ENCODE data around the gene LRIF1.

The LRIF1 gene

GRCh38 chr1:110898734-110899457 is 64.8 kb downstream of the LRIF1 start:
- H3K4me3 ChIP-seq (ENCODE audit: insufficient read depth, low read depth, low read length, poor library complexity, severe bottlenecking): no peak overlapping the region
- no peaks in the 10 kb centered on the region for H3K27me3 ChIP-seq (replicated peaks; ENCODE audit: control insufficient read depth, insufficient read depth, low read length, poor library complexity, severe bottlenecking)
- DNase-seq: no peak
- H3K36me3 ChIP-seq (ENCODE audit: control insufficient read depth, insufficient read depth, low read length): peaks cover 64% of the 10 kb centered on the region
- H3K4me1 ChIP-seq (ENCODE audit: control insufficient read depth, insufficient read depth, low read length, poor library complexity, severe bottlenecking): peaks cover 32% of the 10 kb centered on the region
- H3K27ac ChIP-seq (ENCODE audit: insufficient read depth, low read length, poor library complexity, severe bottlenecking): no peak overlapping the region
- H3K9me3 ChIP-seq (ENCODE audit: control insufficient read depth, low read length): no peaks in the 10 kb centered on the region

GRCh38 chr1:110897681-110898080 is 66.0 kb downstream of the LRIF1 start:
- Histone ChIP-seq H3K27ac (ENCODE audit: insufficient read depth, low read length, poor library complexity, severe bottlenecking) (no peak overlapping the region), H3K36me3 (ENCODE audit: control insufficient read depth, insufficient read depth, low read length) (peaks cover 70% of the 10 kb centered on the region)
- DNase-seq: no peak

More at GRCh38 chr1:110897681-110898080, 66.0 kb downstream of the LRIF1 start:
- Histone ChIP-seq H3K9me3 (ENCODE audit: control insufficient read depth, low read length) (no peaks in the 10 kb centered on the region), H3K27me3 (replicated peaks; ENCODE audit: control insufficient read depth, insufficient read depth, low read length, poor library complexity, severe bottlenecking) (no peaks in the 10 kb centered on the region), H3K4me1 (ENCODE audit: control insufficient read depth, insufficient read depth, low read length, poor library complexity, severe bottlenecking) (peaks cover 36% of the 10 kb centered on the region), H3K4me3 (ENCODE audit: insufficient read depth, low read depth, low read length, poor library complexity, severe bottlenecking) (no peak overlapping the region)

All from effector memory CD4-positive, alpha-beta T cell (primary cell).